Bronchial epithelial cell (primary cell): ENCODE measurements around the gene LAMC2. TPM values are rescaled to one million over a fixed set of nuclear protein-coding genes. Genes with fewer than 3 reads are reported as not detected.

Source experiments
- DNase-seq: peaks from one replicate; pipeline ENCODE4 v3.0.0-alpha.2; 2010; ENCODE audit warnings: low read depth
- FAIRE-seq: peaks from 2 replicates; lab custom pipeline; 2011; peaks lifted over from hg19 to GRCh38; lab: Jason Lieb, UNC
- H3K27me3 ChIP-seq: 2 replicates; pipeline ENCODE4 v1.5.1; 2011; ENCODE audit warnings: low read length; ENCODE audit not compliant: control insufficient read depth, insufficient read depth
- H3K36me3 ChIP-seq: 2 replicates; pipeline ENCODE4 v1.5.1; 2011; ENCODE audit warnings: low read length; ENCODE audit not compliant: control insufficient read depth, insufficient read depth
- H3K4me3 ChIP-seq: 2 replicates; pipeline ENCODE4 v1.5.1; 2011; ENCODE audit warnings: mild to moderate bottlenecking, low read depth, low read length, control low read depth
- total RNA-seq: library from RNA; depleted of rRNA; stranded (reverse); fragments of >200 nt; gene quantifications from 2 replicates; pipeline ENCODE4 v1.2.1, GENCODE V29; 2014
- TF ChIP-seq, protein P1 (sequence below): IDR thresholded peaks from 2 replicates; pipeline ENCODE4 v1.5.1; 2011; ENCODE audit warnings: mild to moderate bottlenecking, moderate library complexity, low read length, control low read depth, inconsistent platforms; ENCODE audit not compliant: insufficient read depth, severe bottlenecking

LAMC2 gene
- total RNA-seq, 1 donor from 2014 or later, result 1,840 TPM

- peaks cover 28% of the 10 kb centered on the region for H3K36me3 ChIP-seq
- TF ChIP-seq, protein P1, sequence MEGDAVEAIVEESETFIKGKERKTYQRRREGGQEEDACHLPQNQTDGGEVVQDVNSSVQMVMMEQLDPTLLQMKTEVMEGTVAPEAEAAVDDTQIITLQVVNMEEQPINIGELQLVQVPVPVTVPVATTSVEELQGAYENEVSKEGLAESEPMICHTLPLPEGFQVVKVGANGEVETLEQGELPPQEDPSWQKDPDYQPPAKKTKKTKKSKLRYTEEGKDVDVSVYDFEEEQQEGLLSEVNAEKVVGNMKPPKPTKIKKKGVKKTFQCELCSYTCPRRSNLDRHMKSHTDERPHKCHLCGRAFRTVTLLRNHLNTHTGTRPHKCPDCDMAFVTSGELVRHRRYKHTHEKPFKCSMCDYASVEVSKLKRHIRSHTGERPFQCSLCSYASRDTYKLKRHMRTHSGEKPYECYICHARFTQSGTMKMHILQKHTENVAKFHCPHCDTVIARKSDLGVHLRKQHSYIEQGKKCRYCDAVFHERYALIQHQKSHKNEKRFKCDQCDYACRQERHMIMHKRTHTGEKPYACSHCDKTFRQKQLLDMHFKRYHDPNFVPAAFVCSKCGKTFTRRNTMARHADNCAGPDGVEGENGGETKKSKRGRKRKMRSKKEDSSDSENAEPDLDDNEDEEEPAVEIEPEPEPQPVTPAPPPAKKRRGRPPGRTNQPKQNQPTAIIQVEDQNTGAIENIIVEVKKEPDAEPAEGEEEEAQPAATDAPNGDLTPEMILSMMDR, result no peak
- FAIRE-seq, result no peak
Measured at GRCh38 chr1:183214021-183214970, 28.2 kb downstream of the LAMC2 start.

DNA sequence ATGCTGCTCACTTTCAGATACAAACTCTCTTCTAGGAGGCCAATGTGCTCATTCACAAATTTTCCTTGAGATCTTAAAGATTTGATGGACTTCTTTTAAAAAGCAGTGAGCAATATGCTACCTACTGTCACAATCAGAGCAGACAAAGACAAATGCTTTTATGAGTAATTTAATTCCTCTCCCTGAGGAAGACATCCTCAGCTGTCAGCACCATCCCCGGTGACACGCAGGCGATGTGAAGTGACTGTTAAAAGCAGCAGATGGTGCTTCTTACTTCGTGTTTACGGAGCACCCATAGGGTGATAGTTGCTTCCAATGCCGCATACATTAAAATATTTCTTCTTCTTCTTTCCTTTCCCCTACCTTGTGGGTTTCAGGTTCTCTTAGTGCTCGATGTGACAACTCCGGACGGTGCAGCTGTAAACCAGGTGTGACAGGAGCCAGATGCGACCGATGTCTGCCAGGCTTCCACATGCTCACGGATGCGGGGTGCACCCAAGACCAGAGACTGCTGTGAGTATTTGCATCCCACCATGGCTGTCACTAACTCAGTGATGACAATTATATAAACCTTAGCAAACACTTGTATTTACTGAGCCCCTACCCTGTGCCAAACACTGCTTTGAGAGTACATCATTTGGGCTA lies 29.1 kb downstream of the LAMC2 start:
- Histone ChIP-seq H3K36me3 (peaks cover 29% of the 10 kb centered on the region), H3K4me3 (no peak overlapping the region), H3K27me3 (no peaks in the 10 kb centered on the region)
- FAIRE-seq, result peak; percentile 62
- TF ChIP-seq, protein P1, result no peak
- no peak for DNase-seq

More at GRCh38 chr1:183214021-183214970, 28.2 kb downstream of the LAMC2 start:
- Histone ChIP-seq H3K4me3 (no peak overlapping the region), H3K27me3 (no peaks in the 10 kb centered on the region)
- no peak for DNase-seq

DNA sequence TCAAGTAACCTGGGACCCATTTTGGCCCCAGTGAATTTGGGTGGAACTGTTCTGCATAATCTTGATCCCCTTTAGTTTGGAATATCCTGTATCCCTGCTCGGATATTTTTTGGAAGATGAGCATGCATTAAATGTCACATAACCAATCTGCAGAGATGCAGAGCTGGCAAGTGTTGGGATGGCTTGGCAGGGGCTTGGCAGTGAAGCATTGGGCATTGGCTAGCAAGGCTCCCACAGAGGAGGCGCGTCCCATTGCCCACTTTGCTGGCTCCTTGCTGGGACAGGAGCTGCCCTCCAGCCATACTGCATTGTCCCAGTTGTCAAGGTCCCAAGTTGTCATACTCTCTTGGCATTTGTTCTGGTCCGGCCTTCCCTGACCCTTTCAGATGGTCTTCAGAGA lies 29.9 kb downstream of the LAMC2 start:
- no peaks in the 10 kb centered on the region for H3K27me3 ChIP-seq
- no peak for DNase-seq
- no peak overlapping the region for H3K4me3 ChIP-seq
- TF ChIP-seq, protein P1, result no peak
- FAIRE-seq, result no peak
- peaks cover 31% of the 10 kb centered on the region for H3K36me3 ChIP-seq

DNA sequence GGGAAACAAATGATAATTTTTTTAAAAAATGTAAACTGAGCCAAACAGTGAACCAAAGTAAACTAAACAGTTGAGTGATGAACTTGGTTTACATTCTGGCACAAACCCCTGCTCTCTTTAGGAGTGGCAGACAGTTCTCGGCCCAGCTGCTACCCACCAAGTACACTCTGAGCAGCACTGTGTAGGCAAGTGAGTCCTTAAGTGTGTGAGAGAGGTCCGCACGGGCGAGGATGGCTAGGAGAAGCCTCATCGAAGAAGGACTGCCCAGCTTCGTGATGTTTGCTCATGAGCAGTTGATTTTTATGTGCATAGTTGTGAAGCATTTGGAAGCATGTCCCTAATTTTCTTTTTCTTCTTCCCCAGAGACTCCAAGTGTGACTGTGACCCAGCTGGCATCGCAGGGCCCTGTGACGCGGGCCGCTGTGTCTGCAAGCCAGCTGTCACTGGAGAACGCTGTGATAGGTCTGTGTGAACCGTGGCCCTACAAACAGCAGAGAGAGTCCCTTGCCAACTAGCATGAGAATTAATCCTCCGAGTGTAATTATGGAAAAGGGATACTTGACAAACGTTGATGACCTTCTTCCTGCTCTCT lies 32.1 kb downstream of the LAMC2 start:
- H3K27me3 ChIP-seq, result no peaks in the 10 kb centered on the region
- TF ChIP-seq, protein P1, result no peak
- FAIRE-seq (no peak), DNase-seq (no peak)
- no peak overlapping the region for H3K4me3 ChIP-seq
- H3K36me3 ChIP-seq, result peaks cover 38% of the 10 kb centered on the region

GRCh38 chr1:183218971-183219615 lies 33.0 kb downstream of the LAMC2 start:
- Histone ChIP-seq H3K36me3 (peaks cover 43% of the 10 kb centered on the region), H3K27me3 (no peaks in the 10 kb centered on the region), H3K4me3 (no peak overlapping the region)
- no peak for FAIRE-seq
- peak; percentile 69 for DNase-seq
- TF ChIP-seq, protein P1, result no peak
